HepG2 (cell line): ENCODE results near the gene FBF1. TPM values are rescaled to one million over a fixed set of nuclear protein-coding genes. Genes with fewer than 3 reads are reported as not detected.

ENCODE experiments used
- ARID2 ChIP-seq: sonication (generic); formaldehyde crosslinking; IDR thresholded peaks from 2 replicates; pipeline ENCODE4 v1.8.1; 2022; ENCODE audit warnings: mild to moderate bottlenecking, missing genetic modification reagents, borderline replicate concordance
- BRD4 ChIP-seq: sonication (generic); formaldehyde crosslinking; IDR thresholded peaks from 2 replicates; pipeline ENCODE4 v1.4.0; 2020; ENCODE audit warnings: missing genetic modification reagents
- DMAP1 ChIP-seq: IDR thresholded peaks from 2 replicates; pipeline ENCODE4 v1.6.1; 2016
- ESRRA ChIP-seq: sonication (generic); formaldehyde crosslinking; IDR thresholded peaks from 2 replicates; pipeline ENCODE4 v1.5.1; 2020; ENCODE audit warnings: mild to moderate bottlenecking, low read depth, missing genetic modification reagents
- HIVEP1 ChIP-seq: sonication (generic); formaldehyde crosslinking; IDR thresholded peaks from 2 replicates; pipeline ENCODE4 v1.4.0; 2020; ENCODE audit warnings: mild to moderate bottlenecking, missing genetic modification reagents
- KAT7 ChIP-seq: IDR thresholded peaks from 2 replicates; pipeline ENCODE4 v1.6.1; 2018; ENCODE audit warnings: borderline replicate concordance, missing compliant biosample characterization
- MAFF ChIP-seq: IDR thresholded peaks from 2 replicates; pipeline ENCODE4 v1.6.1; 2011; ENCODE audit warnings: low read depth, low read length, improper control_type of control experiment
- MXI1 ChIP-seq: IDR thresholded peaks from 3 replicates; pipeline ENCODE4 v1.6.1; 2012; ENCODE audit warnings: low read depth, low read length, inconsistent platforms, borderline replicate concordance
- ONECUT2 ChIP-seq: sonication (generic); formaldehyde crosslinking; IDR thresholded peaks from 2 replicates; pipeline ENCODE4 v1.4.0; 2020; ENCODE audit warnings: missing genetic modification reagents
- SAFB2 ChIP-seq: sonication (generic); formaldehyde crosslinking; IDR thresholded peaks from 2 replicates; pipeline ENCODE4 v1.5.1; 2020; ENCODE audit warnings: missing genetic modification reagents, low read depth, mild to moderate bottlenecking, borderline replicate concordance
- TBX2 ChIP-seq: sonication (generic); formaldehyde crosslinking; IDR thresholded peaks from 2 replicates; pipeline ENCODE4 v1.5.0; 2020; ENCODE audit warnings: missing genetic modification reagents, mild to moderate bottlenecking, borderline replicate concordance
- ZBTB7A ChIP-seq: sonication (generic); formaldehyde crosslinking; IDR thresholded peaks from 2 replicates; pipeline ENCODE4 v1.8.0; 2022; ENCODE audit warnings: mild to moderate bottlenecking, missing genetic modification reagents
- ZFP36L2 ChIP-seq: sonication (generic); formaldehyde crosslinking; IDR thresholded peaks from 2 replicates; pipeline ENCODE4 v1.4.0; 2020; ENCODE audit warnings: missing genetic modification reagents
- ZNF224 ChIP-seq: sonication (generic); formaldehyde crosslinking; IDR thresholded peaks from 2 replicates; pipeline ENCODE4 v1.5.0; 2020; ENCODE audit warnings: mild to moderate bottlenecking, missing genetic modification reagents
- ZNF317 ChIP-seq: sonication (generic); formaldehyde crosslinking; IDR thresholded peaks from 2 replicates; pipeline ENCODE4 v1.5.0; 2020; ENCODE audit warnings: mild to moderate bottlenecking, missing genetic modification reagents
- ZNF331 ChIP-seq: sonication (generic); formaldehyde crosslinking; IDR thresholded peaks from 2 replicates; pipeline ENCODE4 v1.4.0; 2020; ENCODE audit warnings: missing genetic modification reagents
- ZNF333 ChIP-seq: sonication (generic); formaldehyde crosslinking; IDR thresholded peaks from 2 replicates; pipeline ENCODE4 v1.4.0; 2020; ENCODE audit warnings: mild to moderate bottlenecking, missing genetic modification reagents, borderline replicate concordance
- ZNF766 ChIP-seq: sonication (generic); formaldehyde crosslinking; IDR thresholded peaks from 2 replicates; pipeline ENCODE4 v1.5.0; 2020; ENCODE audit warnings: missing genetic modification reagents, borderline replicate concordance
- ZNF883 ChIP-seq: sonication (generic); formaldehyde crosslinking; IDR thresholded peaks from 2 replicates; pipeline ENCODE4 v1.5.1; 2020; ENCODE audit warnings: mild to moderate bottlenecking, missing genetic modification reagents; ENCODE audit errors: not compliant biosample characterization
- polyA plus RNA-seq, 8 experiments: library from polyadenylated mRNA; depleted of rRNA in 3 of 8; stranded (reverse) in 7 of 8; unstranded in 1 of 8; fragments of >200 nt; fragmentation: Illumina TruSeq in 4 of 8; extraction: Trizol in 4 of 8; gene quantifications; 2 replicates each; pipeline versions ENCODE4 v1.2.1 to v1.2.3, GENCODE V29; 2011 to 2016; ENCODE audit warnings: low read depth in 4 of 8, missing spikeins in 1 of 8, mixed read lengths in 1 of 8; ENCODE audit not compliant: insufficient read depth in 1 of 8
- total RNA-seq, 5 experiments: library from RNA; depleted of rRNA; stranded (reverse); fragments of >200 nt; fragmentation: Illumina TruSeq; extraction: Trizol; gene quantifications; 2 replicates each; pipeline ENCODE4 v1.2.3, GENCODE V29; 2016; ENCODE audit warnings: low read depth in 1 of 5
- TF ChIP-seq, protein P1 (sequence below): sonication (generic); formaldehyde crosslinking; IDR thresholded peaks from 2 replicates; pipeline ENCODE4 v1.5.0; 2020; ENCODE audit warnings: missing genetic modification reagents, mild to moderate bottlenecking, borderline replicate concordance
- TF ChIP-seq, protein P2 (sequence below), 2 experiments: sonication (generic) in 1 of 2; formaldehyde crosslinking in 1 of 2; IDR thresholded peaks; 2 replicates each; pipeline versions ENCODE4 v1.5.1 to v1.6.1; 2011 to 2020; ENCODE audit warnings: borderline replicate concordance in 1 of 2, low read depth in 1 of 2, low read length in 1 of 2, mild to moderate bottlenecking in 1 of 2, missing genetic modification reagents in 1 of 2, moderate library complexity in 1 of 2
- TF ChIP-seq, protein P3 (sequence below): sonication (generic); formaldehyde crosslinking; IDR thresholded peaks from 2 replicates; pipeline ENCODE4 v1.8.0; 2022; ENCODE audit warnings: missing genetic modification reagents, mild to moderate bottlenecking, moderate library complexity, borderline replicate concordance
- TF ChIP-seq, protein P4 (sequence below): IDR thresholded peaks from 2 replicates; pipeline ENCODE4 v1.6.1; 2016; ENCODE audit warnings: missing compliant biosample characterization, missing genetic modification reagents, borderline replicate concordance

FBF1 gene
- total and polyA plus RNA-seq, 2 of the 13 experiments (the other 11 are each of a cell fraction or from before 2014, with no cell fraction given): 2.4 to 8.1 TPM

DNA sequence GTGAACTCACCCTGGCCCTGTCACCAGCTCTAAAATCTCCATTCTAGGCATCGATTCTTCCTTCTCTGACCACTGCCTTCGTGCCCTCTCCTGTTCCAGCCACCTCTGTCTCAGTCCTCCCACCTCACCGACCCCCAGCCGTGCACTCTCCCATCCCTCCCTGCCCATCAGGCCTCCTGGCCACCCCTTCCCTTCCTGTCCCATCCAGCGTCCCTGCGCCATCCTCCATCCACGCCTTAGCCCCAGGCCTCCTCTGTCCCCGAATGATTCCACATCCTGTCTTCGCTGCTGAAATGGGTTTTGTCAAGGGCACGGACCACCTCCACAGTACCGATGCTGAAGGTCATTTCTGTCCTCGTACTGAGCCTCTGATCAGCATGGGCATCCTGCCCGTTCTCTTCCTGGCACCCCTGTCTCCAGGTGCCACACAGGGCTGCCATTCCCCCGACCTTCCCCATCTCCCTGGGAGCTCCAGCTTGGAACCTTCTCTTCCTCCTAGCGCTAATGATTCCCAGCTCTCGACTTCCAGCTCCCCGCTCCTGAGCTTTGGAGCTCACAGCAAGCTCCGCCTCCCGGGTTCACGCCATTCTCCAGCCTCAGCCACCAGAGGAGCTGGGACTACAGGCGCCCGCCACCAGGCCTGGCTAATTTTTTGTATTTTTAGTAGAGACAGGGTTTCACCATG is 46.7 kb downstream of the FBF1 start (continued):
- TF ChIP-seq TBX2 (CRISPR knock-in tag) (peak; percentile 55; the same call in 1 of the 2 replicates), ARID2 (CRISPR knock-in tag) (no peak), ZBTB7A (CRISPR knock-in tag) (no peak), ZNF317 (CRISPR knock-in tag) (peak; percentile 13), BRD4 (CRISPR knock-in tag) (no peak), SAFB2 (no peak), MXI1 (no peak), ZFP36L2 (no peak), KAT7 (CRISPR knock-in tag) (no peak; the same call in 1 of the 2 replicates), ZNF766 (0 out of 2 replicates have a peak, but pooled peaks have one; percentile 49), DMAP1 (peak; percentile 21; the same call in 1 of the 2 replicates), ESRRA (CRISPR knock-in tag) (peak; percentile 41; the same call in 1 of the 2 replicates), ZNF883 (peak; percentile 9), HIVEP1 (CRISPR knock-in tag) (peak; percentile 68; the same call in 1 of the 2 replicates), ONECUT2 (CRISPR knock-in tag) (no peak), ZNF333 (CRISPR knock-in tag) (peak; percentile 84), MAFF (no peak), ZNF224 (CRISPR knock-in tag) (no peak), ZNF331 (CRISPR knock-in tag) (no peak)
- TF ChIP-seq, protein P1, sequence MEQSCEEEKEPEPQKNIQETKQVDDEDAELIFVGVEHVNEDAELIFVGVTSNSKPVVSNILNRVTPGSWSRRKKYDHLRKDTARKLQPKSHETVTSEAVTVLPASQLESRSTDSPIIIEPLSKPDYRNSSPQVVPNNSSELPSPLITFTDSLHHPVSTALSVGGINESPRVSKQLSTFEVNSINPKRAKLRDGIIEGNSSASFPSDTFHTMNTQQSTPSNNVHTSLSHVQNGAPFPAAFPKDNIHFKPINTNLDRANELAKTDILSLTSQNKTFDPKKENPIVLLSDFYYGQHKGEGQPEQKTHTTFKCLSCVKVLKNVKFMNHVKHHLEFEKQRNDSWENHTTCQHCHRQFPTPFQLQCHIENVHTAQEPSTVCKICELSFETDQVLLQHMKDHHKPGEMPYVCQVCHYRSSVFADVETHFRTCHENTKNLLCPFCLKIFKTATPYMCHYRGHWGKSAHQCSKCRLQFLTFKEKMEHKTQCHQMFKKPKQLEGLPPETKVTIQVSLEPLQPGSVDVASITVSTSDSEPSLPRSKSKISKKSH (CRISPR knock-in tag): no peak
- TF ChIP-seq, protein P2, sequence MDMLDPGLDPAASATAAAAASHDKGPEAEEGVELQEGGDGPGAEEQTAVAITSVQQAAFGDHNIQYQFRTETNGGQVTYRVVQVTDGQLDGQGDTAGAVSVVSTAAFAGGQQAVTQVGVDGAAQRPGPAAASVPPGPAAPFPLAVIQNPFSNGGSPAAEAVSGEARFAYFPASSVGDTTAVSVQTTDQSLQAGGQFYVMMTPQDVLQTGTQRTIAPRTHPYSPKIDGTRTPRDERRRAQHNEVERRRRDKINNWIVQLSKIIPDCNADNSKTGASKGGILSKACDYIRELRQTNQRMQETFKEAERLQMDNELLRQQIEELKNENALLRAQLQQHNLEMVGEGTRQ (IDR thresholded peaks at IDR 0.05; ENCODE audit: low read depth, low read length): no peak
- TF ChIP-seq, protein P2 (CRISPR knock-in tag; IDR thresholded peaks at IDR 0.05; ENCODE audit: borderline replicate concordance): no peak
- TF ChIP-seq, protein P3, sequence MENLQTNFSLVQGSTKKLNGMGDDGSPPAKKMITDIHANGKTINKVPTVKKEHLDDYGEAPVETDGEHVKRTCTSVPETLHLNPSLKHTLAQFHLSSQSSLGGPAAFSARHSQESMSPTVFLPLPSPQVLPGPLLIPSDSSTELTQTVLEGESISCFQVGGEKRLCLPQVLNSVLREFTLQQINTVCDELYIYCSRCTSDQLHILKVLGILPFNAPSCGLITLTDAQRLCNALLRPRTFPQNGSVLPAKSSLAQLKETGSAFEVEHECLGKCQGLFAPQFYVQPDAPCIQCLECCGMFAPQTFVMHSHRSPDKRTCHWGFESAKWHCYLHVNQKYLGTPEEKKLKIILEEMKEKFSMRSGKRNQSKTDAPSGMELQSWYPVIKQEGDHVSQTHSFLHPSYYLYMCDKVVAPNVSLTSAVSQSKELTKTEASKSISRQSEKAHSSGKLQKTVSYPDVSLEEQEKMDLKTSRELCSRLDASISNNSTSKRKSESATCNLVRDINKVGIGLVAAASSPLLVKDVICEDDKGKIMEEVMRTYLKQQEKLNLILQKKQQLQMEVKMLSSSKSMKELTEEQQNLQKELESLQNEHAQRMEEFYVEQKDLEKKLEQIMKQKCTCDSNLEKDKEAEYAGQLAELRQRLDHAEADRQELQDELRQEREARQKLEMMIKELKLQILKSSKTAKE (CRISPR knock-in tag): no peak
- TF ChIP-seq, protein P4, sequence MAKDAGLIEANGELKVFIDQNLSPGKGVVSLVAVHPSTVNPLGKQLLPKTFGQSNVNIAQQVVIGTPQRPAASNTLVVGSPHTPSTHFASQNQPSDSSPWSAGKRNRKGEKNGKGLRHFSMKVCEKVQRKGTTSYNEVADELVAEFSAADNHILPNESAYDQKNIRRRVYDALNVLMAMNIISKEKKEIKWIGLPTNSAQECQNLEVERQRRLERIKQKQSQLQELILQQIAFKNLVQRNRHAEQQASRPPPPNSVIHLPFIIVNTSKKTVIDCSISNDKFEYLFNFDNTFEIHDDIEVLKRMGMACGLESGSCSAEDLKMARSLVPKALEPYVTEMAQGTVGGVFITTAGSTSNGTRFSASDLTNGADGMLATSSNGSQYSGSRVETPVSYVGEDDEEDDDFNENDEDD (CRISPR knock-in tag): no peak
